Tibial artery (tissue), 4 donors: ENCODE results near the gene GJD2.

Experiments used
- DNase-seq, 2 donors: peaks; one replicate each; pipeline ENCODE4 v3.0.0-alpha.2; 2019
- H3K27ac ChIP-seq, 2 donors: fragments of 200-600 bp; sonication (generic) in 1 of 2; 1 replicate in 1 of 2; 2 replicates in 1 of 2; pipeline ENCODE4 v1.5.1; 2018 to 2019; ENCODE audit warnings: mild to moderate bottlenecking in 1 of 2
- H3K27me3 ChIP-seq, 2 donors: fragments of 200-600 bp; sonication (generic) in 1 of 2; one replicate each; pipeline versions ENCODE4 v1.5.1 to v1.6.0; 2016 to 2019
- H3K36me3 ChIP-seq, 3 donors: fragments of 200-600 bp; sonication (generic) in 2 of 3; one replicate each; pipeline ENCODE4 v1.5.1; 2016 to 2019; ENCODE audit warnings: mild to moderate bottlenecking in 2 of 3
- H3K4me1 ChIP-seq, 4 donors: fragments of 200-600 bp; sonication (generic) in 2 of 4; 1 replicate in 3 of 4; 2 replicates in 1 of 4; pipeline ENCODE4 v1.5.1; 2016 to 2019
- H3K4me3 ChIP-seq, 2 donors: fragments of 200-600 bp; sonication (generic) in 1 of 2; 1 replicate in 1 of 2; 2 replicates in 1 of 2; pipeline ENCODE4 v1.5.1; 2018 to 2019; ENCODE audit warnings: mild to moderate bottlenecking in 2 of 2
- H3K9me3 ChIP-seq, 3 donors: fragments of 200-600 bp; sonication (generic) in 1 of 3; one replicate each; pipeline ENCODE4 v1.5.1; 2016 to 2019
- intact Hi-C: fragments of 100-400 bp; cut with DNase I; formaldehyde crosslinking; loops from one replicate; pipeline ENCODE4 v1.15.0; 2023; ENCODE audit warnings: low total_unique reads
- TF ChIP-seq, protein P1 (sequence below), 2 experiments: fragments of 200-600 bp in 1 of 2; fragments of 450-650 bp in 1 of 2; IDR thresholded peaks; one replicate each; pipeline ENCODE4 v1.5.1; 2017 to 2019; ENCODE audit warnings: antibody characterized with exemption in 2 of 2, mild to moderate bottlenecking in 1 of 2, moderate library complexity in 1 of 2

Gene GJD2

DNA sequence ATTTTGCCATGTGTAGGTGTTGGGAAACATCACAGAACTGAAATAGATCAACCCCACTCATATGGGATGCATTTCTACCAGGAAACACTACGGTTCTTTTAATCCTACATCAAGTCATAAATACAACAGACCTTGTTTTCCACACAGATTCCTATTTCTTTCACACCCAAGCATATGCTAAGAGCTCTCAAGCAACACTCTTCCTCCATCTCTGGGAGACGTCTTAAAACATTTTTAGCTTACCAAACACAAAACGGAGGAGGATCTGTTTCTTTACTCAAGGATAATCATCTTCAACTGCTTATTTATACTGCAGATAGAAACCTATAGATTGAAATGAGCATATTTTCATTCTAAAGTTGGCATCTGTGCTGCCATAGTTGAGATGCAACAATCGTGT is 5.1 kb downstream of the GJD2 start:
- intact Hi-C loops, result no loop called here
- peaks cover 0 to 9% (median 4%) of the 10 kb centered on the region in 4 donors for H3K4me1 ChIP-seq
- no peaks in the 10 kb centered on the region for H3K36me3 ChIP-seq
- H3K9me3 ChIP-seq, result no peaks in the 10 kb centered on the region
- no peak for DNase-seq
- no peak overlapping the region for H3K4me3 ChIP-seq
- no peak overlapping the region for H3K27ac ChIP-seq
- TF ChIP-seq, protein P1, sequence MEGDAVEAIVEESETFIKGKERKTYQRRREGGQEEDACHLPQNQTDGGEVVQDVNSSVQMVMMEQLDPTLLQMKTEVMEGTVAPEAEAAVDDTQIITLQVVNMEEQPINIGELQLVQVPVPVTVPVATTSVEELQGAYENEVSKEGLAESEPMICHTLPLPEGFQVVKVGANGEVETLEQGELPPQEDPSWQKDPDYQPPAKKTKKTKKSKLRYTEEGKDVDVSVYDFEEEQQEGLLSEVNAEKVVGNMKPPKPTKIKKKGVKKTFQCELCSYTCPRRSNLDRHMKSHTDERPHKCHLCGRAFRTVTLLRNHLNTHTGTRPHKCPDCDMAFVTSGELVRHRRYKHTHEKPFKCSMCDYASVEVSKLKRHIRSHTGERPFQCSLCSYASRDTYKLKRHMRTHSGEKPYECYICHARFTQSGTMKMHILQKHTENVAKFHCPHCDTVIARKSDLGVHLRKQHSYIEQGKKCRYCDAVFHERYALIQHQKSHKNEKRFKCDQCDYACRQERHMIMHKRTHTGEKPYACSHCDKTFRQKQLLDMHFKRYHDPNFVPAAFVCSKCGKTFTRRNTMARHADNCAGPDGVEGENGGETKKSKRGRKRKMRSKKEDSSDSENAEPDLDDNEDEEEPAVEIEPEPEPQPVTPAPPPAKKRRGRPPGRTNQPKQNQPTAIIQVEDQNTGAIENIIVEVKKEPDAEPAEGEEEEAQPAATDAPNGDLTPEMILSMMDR (IDR thresholded peaks at IDR 0.05), result no peak
- peaks cover 0 to 27% of the 10 kb centered on the region in 2 donors for H3K27me3 ChIP-seq

GRCh38 chr15:34739346-34739745 is 15.5 kb downstream of the GJD2 start:
- intact Hi-C loops, result no loop called here

GRCh38 chr15:34738002-34738401 is 16.8 kb downstream of the GJD2 start:
- Histone ChIP-seq H3K9me3 (no peaks in the 10 kb centered on the region), H3K4me3 (no peak overlapping the region), H3K4me1 (no peaks in the 10 kb centered on the region), H3K27ac (no peak overlapping the region), H3K27me3 (peaks cover 0 to 3% of the 10 kb centered on the region in 2 donors), H3K36me3 (no peaks in the 10 kb centered on the region)
- no peak for DNase-seq
- TF ChIP-seq, protein P1 (IDR thresholded peaks at IDR 0.05), result no peak
- intact Hi-C loops, result no loop called here

More at GRCh38 chr15:34739346-34739745, 15.5 kb downstream of the GJD2 start:
- Histone ChIP-seq H3K36me3 (no peaks in the 10 kb centered on the region), H3K4me1 (no peaks in the 10 kb centered on the region), H3K4me3 (no peak overlapping the region), H3K27me3 (peaks cover 0 to 5% of the 10 kb centered on the region in 2 donors), H3K27ac (no peak overlapping the region), H3K9me3 (no peaks in the 10 kb centered on the region)
- TF ChIP-seq, protein P1 (IDR thresholded peaks at IDR 0.05), result no peak
- no peak for DNase-seq

- TF ChIP-seq, protein P1 (IDR thresholded peaks at IDR 0.05), result no peak
- intact Hi-C loops, result no loop called here
Observed at GRCh38 chr15:34737477-34737876, 17.3 kb downstream of the GJD2 start.

GRCh38 chr15:34734303-34734702 is 20.5 kb downstream of the GJD2 start:
- H3K27me3 ChIP-seq, result peaks cover 0 to 3% of the 10 kb centered on the region in 2 donors
- no peak overlapping the region for H3K27ac ChIP-seq
- H3K36me3 ChIP-seq, result no peaks in the 10 kb centered on the region
- no peaks in the 10 kb centered on the region for H3K9me3 ChIP-seq
- no peak for DNase-seq
- TF ChIP-seq, protein P1 (IDR thresholded peaks at IDR 0.05), result no peak
- no peak overlapping the region for H3K4me3 ChIP-seq
- H3K4me1 ChIP-seq, result no peaks in the 10 kb centered on the region
- intact Hi-C loops, result no loop called here

More at GRCh38 chr15:34737477-34737876, 17.3 kb downstream of the GJD2 start:
- Histone ChIP-seq H3K27ac (no peak overlapping the region), H3K4me3 (no peak overlapping the region), H3K27me3 (peaks cover 0 to 3% of the 10 kb centered on the region in 2 donors), H3K9me3 (no peaks in the 10 kb centered on the region), H3K36me3 (no peaks in the 10 kb centered on the region), H3K4me1 (no peaks in the 10 kb centered on the region)
- no peak for DNase-seq

DNA sequence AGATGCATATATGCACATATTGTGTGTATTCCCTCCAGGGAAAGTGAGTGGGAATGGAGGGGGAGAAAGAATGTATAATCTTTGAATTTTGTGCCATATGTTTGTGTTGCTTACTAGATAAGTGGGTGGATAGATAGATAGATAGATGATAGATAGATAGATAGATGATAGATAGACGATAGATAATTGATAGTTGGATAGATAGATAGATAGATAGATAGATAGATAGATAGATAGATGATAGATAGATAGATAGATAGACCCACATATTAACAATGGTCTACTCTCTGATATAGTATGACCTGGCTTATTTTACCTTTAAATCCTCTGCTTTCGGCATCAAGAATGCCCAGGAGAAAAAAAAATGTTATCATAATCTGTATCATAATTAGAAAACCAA is 21.2 kb downstream of the GJD2 start:
- Histone ChIP-seq H3K4me1 (no peaks in the 10 kb centered on the region), H3K36me3 (no peaks in the 10 kb centered on the region), H3K27me3 (peaks cover 0 to 3% of the 10 kb centered on the region in 2 donors), H3K27ac (no peak overlapping the region), H3K9me3 (no peaks in the 10 kb centered on the region), H3K4me3 (no peak overlapping the region)
- intact Hi-C loops, result no loop called here
- no peak for DNase-seq
- TF ChIP-seq, protein P1 (IDR thresholded peaks at IDR 0.05), result no peak
